ENCODE measurements around the gene OMP. TPM values are rescaled to one million over a fixed set of nuclear protein-coding genes. Genes with fewer than 3 reads are reported as not detected.

The OMP gene
- total RNA-seq, 1 experiment from 2014 or later = 1.4 TPM

DNA sequence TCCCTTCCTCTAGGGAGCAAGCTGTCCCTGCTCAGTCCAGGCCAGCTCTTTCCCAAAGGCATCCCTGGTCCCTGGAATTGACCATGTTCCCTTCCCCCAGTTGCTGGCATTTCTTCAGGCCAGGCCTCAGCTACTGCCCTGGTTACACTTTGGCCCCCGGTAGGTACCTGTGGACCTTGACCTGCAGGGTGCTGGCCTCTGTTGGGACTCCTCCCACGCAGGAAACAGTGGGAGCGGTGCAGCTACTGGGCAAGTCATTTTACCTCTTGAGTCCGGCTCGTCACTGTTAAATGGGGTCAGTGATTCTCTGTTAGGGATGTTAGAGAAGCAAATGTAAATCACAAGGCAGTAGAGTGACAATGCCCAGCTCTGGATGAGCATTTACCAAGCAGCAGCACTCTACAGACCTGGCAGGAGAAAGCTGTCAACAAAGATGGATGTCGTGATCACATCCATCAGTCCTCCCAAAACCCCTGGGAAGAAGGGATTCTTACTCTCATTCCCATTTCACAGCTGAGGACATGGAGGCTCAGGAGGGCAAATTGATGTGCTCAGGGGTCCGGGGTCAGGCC, 42.3 kb downstream of the OMP start:
- TF ChIP-seq EZH2 (IDR thresholded peaks at IDR 0.05; ENCODE audit: low read depth) = no peak
- TF ChIP-seq, protein P1, sequence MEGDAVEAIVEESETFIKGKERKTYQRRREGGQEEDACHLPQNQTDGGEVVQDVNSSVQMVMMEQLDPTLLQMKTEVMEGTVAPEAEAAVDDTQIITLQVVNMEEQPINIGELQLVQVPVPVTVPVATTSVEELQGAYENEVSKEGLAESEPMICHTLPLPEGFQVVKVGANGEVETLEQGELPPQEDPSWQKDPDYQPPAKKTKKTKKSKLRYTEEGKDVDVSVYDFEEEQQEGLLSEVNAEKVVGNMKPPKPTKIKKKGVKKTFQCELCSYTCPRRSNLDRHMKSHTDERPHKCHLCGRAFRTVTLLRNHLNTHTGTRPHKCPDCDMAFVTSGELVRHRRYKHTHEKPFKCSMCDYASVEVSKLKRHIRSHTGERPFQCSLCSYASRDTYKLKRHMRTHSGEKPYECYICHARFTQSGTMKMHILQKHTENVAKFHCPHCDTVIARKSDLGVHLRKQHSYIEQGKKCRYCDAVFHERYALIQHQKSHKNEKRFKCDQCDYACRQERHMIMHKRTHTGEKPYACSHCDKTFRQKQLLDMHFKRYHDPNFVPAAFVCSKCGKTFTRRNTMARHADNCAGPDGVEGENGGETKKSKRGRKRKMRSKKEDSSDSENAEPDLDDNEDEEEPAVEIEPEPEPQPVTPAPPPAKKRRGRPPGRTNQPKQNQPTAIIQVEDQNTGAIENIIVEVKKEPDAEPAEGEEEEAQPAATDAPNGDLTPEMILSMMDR (conservative IDR thresholded peaks at IDR 0.05) = no peak
- intact Hi-C loops (cut with micrococcal nuclease; ENCODE audit: unreplicated experiment) = no loop called here
- Histone ChIP-seq H3K27me3 (ENCODE audit: insufficient read depth, low read depth) (peaks cover 34% of the 10 kb centered on the region; the same call in 1 of the 2 replicates), H3K9me3 (ENCODE audit: insufficient read depth, low read depth) (no peaks in the 10 kb centered on the region), H3K4me2 (no peak overlapping the region), H3F3A (ENCODE audit: insufficient read depth, low read depth) (no peaks in the 10 kb centered on the region), H3K4me3 (no peak overlapping the region), H2AFZ (no peak overlapping the region), H3K79me2 (ENCODE audit: low read depth) (no peaks in the 10 kb centered on the region), H3K27ac (no peak overlapping the region), H3K9me2 (ENCODE audit: insufficient read depth) (no peaks in the 10 kb centered on the region), H3K36me3 (ENCODE audit: low read depth) (no peaks in the 10 kb centered on the region), H3K4me1 (replicated peaks; ENCODE audit: insufficient read depth) (no peaks in the 10 kb centered on the region), H4K20me1 (ENCODE audit: insufficient read depth) (no peaks in the 10 kb centered on the region)
- BruUV-seq (replicated peaks) = no TSS peak
- no peak for DNase-seq
- ChIA-PET POLR2A (ENCODE audit: unreplicated experiment) (no interaction called here), CTCF (interaction anchor here (0.8 to 0.9 kb wide), 2 partner anchors 18 to 225 kb away, joined by 4 read pairs; partner anchors contain the start of gene MYO7A)

DNA sequence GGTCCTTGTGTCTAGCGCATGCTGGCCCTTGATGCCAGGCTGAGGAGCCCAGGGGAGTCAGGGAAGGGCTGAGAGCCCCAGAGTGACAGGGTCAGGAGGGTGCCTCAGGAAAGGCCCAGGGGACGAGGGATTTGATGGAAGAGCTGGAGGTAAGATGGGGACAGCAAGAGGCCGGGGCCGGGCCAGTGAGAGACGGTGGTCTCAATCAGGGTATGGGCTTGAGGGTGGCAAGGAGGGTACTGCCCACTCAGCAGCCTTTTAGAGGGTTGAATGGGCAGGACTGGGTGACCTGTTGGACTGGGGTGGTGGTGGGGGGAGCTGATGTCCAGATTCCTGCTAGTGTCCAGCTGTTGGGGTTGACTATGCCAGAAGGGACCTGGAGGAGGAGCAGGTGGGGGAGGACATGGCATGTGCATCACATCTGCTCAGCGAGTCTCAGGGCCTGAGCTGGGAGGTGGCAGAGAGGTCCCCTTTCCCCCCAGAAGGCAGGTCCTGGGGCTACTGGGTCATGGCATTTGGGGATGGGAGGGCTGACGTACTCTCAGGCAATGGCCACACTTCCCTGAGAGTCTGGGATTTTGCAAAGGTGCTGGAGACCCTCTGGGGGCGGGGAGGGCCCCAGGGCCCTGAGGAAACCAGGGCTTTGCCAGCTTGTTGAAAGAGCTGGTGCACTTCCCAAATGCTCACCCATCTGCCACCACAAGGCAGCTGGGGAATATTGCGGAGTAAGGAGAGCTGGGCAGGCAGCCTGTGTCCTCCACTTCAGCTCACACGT, 43.8 kb downstream of the OMP start:
- TF ChIP-seq, protein P1 (conservative IDR thresholded peaks at IDR 0.05) = no peak
- no peak for TF ChIP-seq EZH2 (IDR thresholded peaks at IDR 0.05; ENCODE audit: low read depth)
- no peak for DNase-seq
- POLR2A ChIA-PET (ENCODE audit: unreplicated experiment) = no interaction called here

DNA sequence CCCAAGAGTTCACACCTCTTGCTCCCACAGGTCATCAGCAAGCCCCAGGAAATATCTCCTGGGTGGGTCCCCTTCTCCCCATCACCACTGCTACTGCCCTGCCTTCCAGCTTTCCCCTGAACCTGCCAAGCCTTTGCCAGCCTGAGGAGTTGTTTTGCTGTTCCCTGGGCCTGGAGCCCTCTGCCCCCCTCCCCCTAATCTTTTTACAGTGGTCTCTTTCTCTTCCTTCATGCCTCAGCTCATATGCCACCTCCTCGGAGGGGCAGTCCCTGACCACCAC, 44.3 kb downstream of the OMP start:
- POLR2A ChIA-PET (ENCODE audit: unreplicated experiment) = no interaction called here
- Histone ChIP-seq H3K4me1 (replicated peaks; ENCODE audit: insufficient read depth) (no peaks in the 10 kb centered on the region), H3K4me2 (no peak overlapping the region), H3K27me3 (ENCODE audit: insufficient read depth, low read depth) (peaks cover 46% of the 10 kb centered on the region), H3K9me2 (ENCODE audit: insufficient read depth) (no peaks in the 10 kb centered on the region), H3K27ac (no peak overlapping the region), H3K36me3 (ENCODE audit: low read depth) (no peaks in the 10 kb centered on the region), H3F3A (ENCODE audit: insufficient read depth, low read depth) (no peaks in the 10 kb centered on the region), H2AFZ (no peak overlapping the region), H4K20me1 (ENCODE audit: insufficient read depth) (no peaks in the 10 kb centered on the region), H3K79me2 (ENCODE audit: low read depth) (no peaks in the 10 kb centered on the region), H3K4me3 (no peak overlapping the region), H3K9me3 (ENCODE audit: insufficient read depth, low read depth) (no peaks in the 10 kb centered on the region)
- no peak for DNase-seq
- TF ChIP-seq, protein P1 (conservative IDR thresholded peaks at IDR 0.05) = no peak
- no peak for TF ChIP-seq EZH2 (IDR thresholded peaks at IDR 0.05; ENCODE audit: low read depth)
- CTCF ChIA-PET = no interaction called here
- intact Hi-C loops (cut with micrococcal nuclease; ENCODE audit: unreplicated experiment) = no loop called here
- BruUV-seq (replicated peaks) = no TSS peak

More for the DNA sequence above, 43.8 kb downstream of the OMP start:
- Histone ChIP-seq H3K9me2 (ENCODE audit: insufficient read depth) (no peaks in the 10 kb centered on the region), H3K79me2 (ENCODE audit: low read depth) (no peaks in the 10 kb centered on the region), H3K4me3 (no peak overlapping the region), H3K4me2 (no peak overlapping the region), H4K20me1 (ENCODE audit: insufficient read depth) (no peaks in the 10 kb centered on the region), H3K36me3 (ENCODE audit: low read depth) (no peaks in the 10 kb centered on the region), H2AFZ (no peak overlapping the region), H3K27ac (no peak overlapping the region), H3K4me1 (replicated peaks; ENCODE audit: insufficient read depth) (no peaks in the 10 kb centered on the region), H3F3A (ENCODE audit: insufficient read depth, low read depth) (no peaks in the 10 kb centered on the region), H3K9me3 (ENCODE audit: insufficient read depth, low read depth) (no peaks in the 10 kb centered on the region), H3K27me3 (ENCODE audit: insufficient read depth, low read depth) (peaks cover 46% of the 10 kb centered on the region)
- CTCF ChIA-PET = no interaction called here
- BruUV-seq (replicated peaks) = no TSS peak
- intact Hi-C loops (cut with micrococcal nuclease; ENCODE audit: unreplicated experiment) = no loop called here

All from PC-9 (cell line).